Pancreas (tissue), 10 donors: ENCODE measurements around the gene CDH10. TPM values are rescaled to one million over a fixed set of nuclear protein-coding genes. Genes with fewer than 3 reads are reported as not detected.

Experiments used
- ATAC-seq, 4 donors: fragments of 200-7000 bp; cut with Tn5 transposase; one replicate each; pipeline versions ENCODE4 v1.8.0 to v1.9.1; 2020; ENCODE audit warnings: mild to moderate bottlenecking in 4 of 4, moderate library complexity in 4 of 4
- DNase-seq, 6 donors: peaks; one replicate each; pipeline ENCODE4 v3.0.0-alpha.2; 2020
- FAIRE-seq: peaks from 2 replicates; lab custom pipeline; 2012; peaks lifted over from hg19 to GRCh38; lab: Jason Lieb, UNC
- H3K27ac ChIP-seq, 4 donors: fragments of 200-600 bp; sonication (generic); 1 replicate in 3 of 4; 2 replicates in 1 of 4; pipeline versions ENCODE4 v1.5.0 to v1.8.0; 2020
- H3K27me3 ChIP-seq, 4 donors: fragments of 200-600 bp; one replicate each; pipeline ENCODE4 v1.8.0; 2021
- H3K36me3 ChIP-seq, 3 donors: fragments of 200-600 bp; sonication (generic) in 1 of 3; one replicate each; pipeline versions ENCODE4 v1.5.0 to v1.8.0; 2020 to 2021
- H3K4me1 ChIP-seq, 3 donors: fragments of 200-600 bp; one replicate each; pipeline ENCODE4 v1.8.0; 2021
- H3K4me3 ChIP-seq, 4 donors: fragments of 200-600 bp; sonication (generic) in 2 of 4; one replicate each; pipeline versions ENCODE4 v1.5.0 to v1.8.0; 2020 to 2021
- H3K9me3 ChIP-seq, 4 donors: fragments of 200-600 bp; one replicate each; pipeline ENCODE4 v1.8.0; 2021
- WGBS, 2 donors: extraction: QIAGEN DNeasy Blood & Tissue Kit; methylation state at CpG; one replicate each; pipeline ENCODE4 v1.1.7; 2013; 5-methylcytosine and 5-hydroxymethylcytosine counted together
- intact Hi-C, 3 donors: fragments of 100-400 bp; cut with DNase I; formaldehyde crosslinking; loops; one replicate each; pipeline versions ENCODE4 v1.11.1 to v1.14.2; 2022
- polyA plus RNA-seq, 2 donors: library from polyadenylated mRNA; stranded (reverse); fragments of 200-250 nt; gene quantifications; one replicate each; pipeline ENCODE4 v1.2.3, GENCODE V29; 2013
- total RNA-seq, 6 donors: library from RNA; stranded (reverse); fragmentation: NEBNext Ultra II Directional in 4 of 6; extraction: Animal tissue kit (Norgen Biotek cat#: 25700) in 4 of 6; gene quantifications; one replicate each; pipeline versions ENCODE4 v1.2.1 to v1.2.4, GENCODE V29; 2021 to 2023
- TF ChIP-seq, protein P1 (sequence below), 4 donors: fragments of 200-600 bp; sonication (generic) in 3 of 4; IDR thresholded peaks; one replicate each; pipeline versions ENCODE4 v1.5.0 to v1.8.0; 2021; ENCODE audit warnings: antibody characterized with exemption in 4 of 4
- donor health status: healthy with polysubstance abuse.
- donor health status: DM: no; HTN: no; CAD: no; lungs with moderate emphysema.
- donor health status: DM: no; HTN: no; CAD: no.
- donor health status: control.
- donor health status: control.
- donor health status: Bipolar disorder and iron deficiency.
- donor health status: DM: yes; HTN: yes; CAD: no.
- donor health status: DM: no; HTN: no; CAD: no.
- donor health status: DM: no; HTN: no; CAD: no.
- donor health status: DM: yes; HTN: yes; CAD: no.

CDH10 gene
- total and polyA plus RNA-seq, 8 donors, result 0.14 to 2.9 (median 0.44) TPM

DNA sequence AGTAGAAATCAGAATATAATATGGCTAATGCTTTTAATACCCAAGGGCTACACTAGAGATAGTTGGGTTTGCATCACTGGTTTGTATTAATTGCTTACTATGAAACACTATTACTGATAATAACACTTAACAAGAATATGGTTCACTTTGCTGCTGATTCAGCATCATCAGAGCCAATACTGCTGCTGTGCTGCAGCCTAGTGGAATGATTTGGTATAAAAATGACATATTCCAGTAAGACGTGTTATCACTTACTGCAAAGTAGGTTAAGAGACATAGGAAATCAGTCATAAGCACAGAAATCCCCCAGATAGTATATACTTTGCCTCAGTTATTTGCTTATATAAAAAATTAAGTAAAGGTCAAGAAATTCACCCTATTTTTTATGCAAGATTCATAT lies 2.8 kb downstream of the CDH10 start:
- intact Hi-C loops, result no loop called here
- WGBS, 2 donors, result 0 to 1% methylated on average over 1 of the region's 1 CpG

DNA sequence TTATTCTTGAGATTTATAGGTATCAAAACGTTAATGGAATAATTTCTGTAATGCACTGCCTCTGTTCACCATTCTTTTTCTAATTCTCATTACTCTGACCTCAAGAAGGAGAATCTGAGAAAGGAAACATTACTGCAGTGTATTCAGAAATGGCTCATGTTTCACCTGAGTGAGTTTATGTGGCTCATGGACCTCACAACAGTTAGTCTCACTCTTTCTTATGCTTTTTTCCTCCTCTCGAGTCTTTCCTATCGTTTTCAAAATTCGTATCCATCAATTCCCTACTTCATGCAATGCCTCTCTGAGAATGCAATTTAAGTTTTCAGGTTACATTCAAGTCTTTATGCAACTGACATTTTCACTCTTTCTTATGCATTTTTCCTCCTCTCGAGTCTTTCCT lies 9.6 kb downstream of the CDH10 start:
- Histone ChIP-seq H3K4me1 (no peaks in the 10 kb centered on the region), H3K36me3 (no peaks in the 10 kb centered on the region), H3K27me3 (peaks cover 0 to 12% (median 2%) of the 10 kb centered on the region in 4 donors), H3K9me3 (no peaks in the 10 kb centered on the region), H3K27ac (no peak overlapping the region), H3K4me3 (no peak overlapping the region)
- intact Hi-C loops, result no loop called here
- DNase-seq (no peak), FAIRE-seq (no peak), ATAC-seq (no peak)
- TF ChIP-seq, protein P1, sequence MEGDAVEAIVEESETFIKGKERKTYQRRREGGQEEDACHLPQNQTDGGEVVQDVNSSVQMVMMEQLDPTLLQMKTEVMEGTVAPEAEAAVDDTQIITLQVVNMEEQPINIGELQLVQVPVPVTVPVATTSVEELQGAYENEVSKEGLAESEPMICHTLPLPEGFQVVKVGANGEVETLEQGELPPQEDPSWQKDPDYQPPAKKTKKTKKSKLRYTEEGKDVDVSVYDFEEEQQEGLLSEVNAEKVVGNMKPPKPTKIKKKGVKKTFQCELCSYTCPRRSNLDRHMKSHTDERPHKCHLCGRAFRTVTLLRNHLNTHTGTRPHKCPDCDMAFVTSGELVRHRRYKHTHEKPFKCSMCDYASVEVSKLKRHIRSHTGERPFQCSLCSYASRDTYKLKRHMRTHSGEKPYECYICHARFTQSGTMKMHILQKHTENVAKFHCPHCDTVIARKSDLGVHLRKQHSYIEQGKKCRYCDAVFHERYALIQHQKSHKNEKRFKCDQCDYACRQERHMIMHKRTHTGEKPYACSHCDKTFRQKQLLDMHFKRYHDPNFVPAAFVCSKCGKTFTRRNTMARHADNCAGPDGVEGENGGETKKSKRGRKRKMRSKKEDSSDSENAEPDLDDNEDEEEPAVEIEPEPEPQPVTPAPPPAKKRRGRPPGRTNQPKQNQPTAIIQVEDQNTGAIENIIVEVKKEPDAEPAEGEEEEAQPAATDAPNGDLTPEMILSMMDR (IDR thresholded peaks at IDR 0.05), result no peak
- WGBS, 2 donors, result 36 to 52% methylated on average over 5 of the region's 5 CpGs

More for the DNA sequence above, 2.8 kb downstream of the CDH10 start:
- H3K9me3 ChIP-seq, result no peaks in the 10 kb centered on the region
- no peak for FAIRE-seq
- H3K4me3 ChIP-seq, result no peak overlapping the region
- H3K36me3 ChIP-seq, result no peaks in the 10 kb centered on the region
- no peak for DNase-seq
- TF ChIP-seq, protein P1 (IDR thresholded peaks at IDR 0.05), result peak in 2 of 4 donors; percentile 18 to 19
- H3K4me1 ChIP-seq, result no peaks in the 10 kb centered on the region
- H3K27me3 ChIP-seq, result peaks cover 0 to 11% (median 1%) of the 10 kb centered on the region in 4 donors
- no peak overlapping the region for H3K27ac ChIP-seq
- ATAC-seq, result peak in 3 of 4 donors; percentile 68 to 78 (median 77)

DNA sequence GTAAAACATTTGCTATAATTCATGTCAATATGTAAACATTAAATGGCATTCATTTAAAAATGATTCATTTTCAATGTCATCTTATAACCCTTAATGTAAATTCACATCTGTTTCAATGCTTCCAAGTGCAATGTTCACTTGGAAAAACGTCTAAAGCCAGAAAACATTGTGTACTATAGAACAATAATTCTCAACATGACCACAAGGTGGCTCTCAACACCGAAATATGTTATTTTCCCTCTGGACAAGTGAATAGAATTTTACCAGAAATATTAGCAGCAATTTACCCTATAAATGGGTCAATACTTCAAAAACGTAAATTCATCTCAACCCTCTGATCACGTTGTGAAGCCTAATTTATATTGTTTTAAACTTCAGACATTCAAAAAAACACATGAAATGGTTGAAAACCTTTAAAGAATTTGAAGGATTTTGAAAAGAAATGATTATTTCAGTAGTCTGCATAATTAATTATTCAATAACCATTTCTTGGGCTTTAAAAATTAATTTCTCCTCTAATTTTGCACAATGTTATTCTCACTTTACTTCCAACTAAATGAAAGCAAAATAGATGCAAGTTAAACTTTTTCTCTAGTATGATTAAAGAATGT lies 11.0 kb downstream of the CDH10 start:
- H3K4me3 ChIP-seq, result no peak overlapping the region
- TF ChIP-seq, protein P1 (IDR thresholded peaks at IDR 0.05), result peak; percentile 42 to 60 (median 51)
- DNase-seq, result no peak
- peak; percentile 94 for FAIRE-seq
- no peak overlapping the region for H3K27ac ChIP-seq
- H3K27me3 ChIP-seq, result peaks cover 0 to 12% (median 2%) of the 10 kb centered on the region in 4 donors
- H3K4me1 ChIP-seq, result no peaks in the 10 kb centered on the region
- no peaks in the 10 kb centered on the region for H3K36me3 ChIP-seq
- intact Hi-C loops, result no loop called here
- peak in 3 of 4 donors; percentile 55 to 65 (median 62) for ATAC-seq
- 0 to 1% methylated on average over 4 of the region's 4 CpGs for WGBS, 2 donors
- no peaks in the 10 kb centered on the region for H3K9me3 ChIP-seq

DNA sequence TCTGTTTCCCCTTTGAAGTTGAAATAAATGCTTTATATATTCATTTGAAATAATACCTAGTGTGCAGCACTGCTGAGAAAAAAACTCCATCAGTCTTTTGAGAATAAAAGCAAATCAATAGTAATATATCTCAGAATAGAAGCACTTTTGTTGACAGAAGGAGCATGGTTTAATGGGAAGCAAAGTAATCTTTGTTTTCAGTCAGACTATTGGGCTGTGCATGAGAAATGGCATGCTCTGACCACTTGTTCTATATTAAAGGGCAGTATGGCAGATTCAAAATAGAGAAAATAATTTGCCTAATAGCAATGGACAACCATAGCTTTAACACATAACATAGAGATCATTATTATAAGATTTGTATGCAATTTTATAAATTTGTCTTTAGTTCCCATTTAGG lies 12.4 kb downstream of the CDH10 start:
- no peaks in the 10 kb centered on the region for H3K36me3 ChIP-seq
- FAIRE-seq, result no peak
- no peak overlapping the region for H3K27ac ChIP-seq
- peaks cover 0 to 12% (median 2%) of the 10 kb centered on the region in 4 donors for H3K27me3 ChIP-seq
- H3K4me1 ChIP-seq, result no peaks in the 10 kb centered on the region
- no peaks in the 10 kb centered on the region for H3K9me3 ChIP-seq
- ATAC-seq, result no peak
- intact Hi-C loops, result no loop called here
- TF ChIP-seq, protein P1 (IDR thresholded peaks at IDR 0.05), result no peak
- DNase-seq, result no peak
- no peak overlapping the region for H3K4me3 ChIP-seq

DNA sequence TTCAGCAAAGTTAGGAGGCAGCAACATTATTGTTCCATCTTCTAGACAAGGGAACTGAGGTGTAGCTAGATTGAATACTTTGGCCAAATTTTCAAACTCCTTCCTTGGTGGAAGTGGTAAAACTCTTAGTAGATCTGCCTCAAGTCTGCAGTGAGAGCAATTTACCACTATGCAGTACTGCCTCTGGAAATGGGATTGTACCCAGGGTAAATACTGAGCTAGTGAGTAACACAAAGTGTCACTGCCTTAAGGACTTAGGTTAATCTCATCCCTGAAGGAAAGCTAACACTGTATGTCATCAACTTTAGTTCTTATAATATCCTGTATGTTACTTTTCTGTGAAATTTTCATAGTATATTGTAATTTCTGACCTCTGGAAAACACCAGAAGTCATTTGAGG lies 13.9 kb downstream of the CDH10 start:
- TF ChIP-seq, protein P1 (IDR thresholded peaks at IDR 0.05), result no peak

More for the DNA sequence above, 13.9 kb downstream of the CDH10 start:
- DNase-seq (no peak), ATAC-seq (no peak), FAIRE-seq (no peak)
- Histone ChIP-seq H3K27me3 (peaks cover 0 to 12% (median 3%) of the 10 kb centered on the region in 4 donors), H3K9me3 (no peaks in the 10 kb centered on the region), H3K36me3 (no peaks in the 10 kb centered on the region), H3K4me1 (no peaks in the 10 kb centered on the region), H3K27ac (no peak overlapping the region), H3K4me3 (no peak overlapping the region)
- intact Hi-C loops, result no loop called here
